GM15510 (cell line): ENCODE data around the gene LRP4.

Source experiments
- POLR2A ChIP-seq: IDR thresholded peaks from 3 replicates; pipeline ENCODE4 v1.6.1; 2011; ENCODE audit warnings: borderline replicate concordance; ENCODE audit not compliant: insufficient read length; ENCODE audit errors: extremely low read depth

The LRP4 gene, protein sequence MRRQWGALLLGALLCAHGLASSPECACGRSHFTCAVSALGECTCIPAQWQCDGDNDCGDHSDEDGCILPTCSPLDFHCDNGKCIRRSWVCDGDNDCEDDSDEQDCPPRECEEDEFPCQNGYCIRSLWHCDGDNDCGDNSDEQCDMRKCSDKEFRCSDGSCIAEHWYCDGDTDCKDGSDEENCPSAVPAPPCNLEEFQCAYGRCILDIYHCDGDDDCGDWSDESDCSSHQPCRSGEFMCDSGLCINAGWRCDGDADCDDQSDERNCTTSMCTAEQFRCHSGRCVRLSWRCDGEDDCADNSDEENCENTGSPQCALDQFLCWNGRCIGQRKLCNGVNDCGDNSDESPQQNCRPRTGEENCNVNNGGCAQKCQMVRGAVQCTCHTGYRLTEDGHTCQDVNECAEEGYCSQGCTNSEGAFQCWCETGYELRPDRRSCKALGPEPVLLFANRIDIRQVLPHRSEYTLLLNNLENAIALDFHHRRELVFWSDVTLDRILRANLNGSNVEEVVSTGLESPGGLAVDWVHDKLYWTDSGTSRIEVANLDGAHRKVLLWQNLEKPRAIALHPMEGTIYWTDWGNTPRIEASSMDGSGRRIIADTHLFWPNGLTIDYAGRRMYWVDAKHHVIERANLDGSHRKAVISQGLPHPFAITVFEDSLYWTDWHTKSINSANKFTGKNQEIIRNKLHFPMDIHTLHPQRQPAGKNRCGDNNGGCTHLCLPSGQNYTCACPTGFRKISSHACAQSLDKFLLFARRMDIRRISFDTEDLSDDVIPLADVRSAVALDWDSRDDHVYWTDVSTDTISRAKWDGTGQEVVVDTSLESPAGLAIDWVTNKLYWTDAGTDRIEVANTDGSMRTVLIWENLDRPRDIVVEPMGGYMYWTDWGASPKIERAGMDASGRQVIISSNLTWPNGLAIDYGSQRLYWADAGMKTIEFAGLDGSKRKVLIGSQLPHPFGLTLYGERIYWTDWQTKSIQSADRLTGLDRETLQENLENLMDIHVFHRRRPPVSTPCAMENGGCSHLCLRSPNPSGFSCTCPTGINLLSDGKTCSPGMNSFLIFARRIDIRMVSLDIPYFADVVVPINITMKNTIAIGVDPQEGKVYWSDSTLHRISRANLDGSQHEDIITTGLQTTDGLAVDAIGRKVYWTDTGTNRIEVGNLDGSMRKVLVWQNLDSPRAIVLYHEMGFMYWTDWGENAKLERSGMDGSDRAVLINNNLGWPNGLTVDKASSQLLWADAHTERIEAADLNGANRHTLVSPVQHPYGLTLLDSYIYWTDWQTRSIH (N-terminal part only)

DNA sequence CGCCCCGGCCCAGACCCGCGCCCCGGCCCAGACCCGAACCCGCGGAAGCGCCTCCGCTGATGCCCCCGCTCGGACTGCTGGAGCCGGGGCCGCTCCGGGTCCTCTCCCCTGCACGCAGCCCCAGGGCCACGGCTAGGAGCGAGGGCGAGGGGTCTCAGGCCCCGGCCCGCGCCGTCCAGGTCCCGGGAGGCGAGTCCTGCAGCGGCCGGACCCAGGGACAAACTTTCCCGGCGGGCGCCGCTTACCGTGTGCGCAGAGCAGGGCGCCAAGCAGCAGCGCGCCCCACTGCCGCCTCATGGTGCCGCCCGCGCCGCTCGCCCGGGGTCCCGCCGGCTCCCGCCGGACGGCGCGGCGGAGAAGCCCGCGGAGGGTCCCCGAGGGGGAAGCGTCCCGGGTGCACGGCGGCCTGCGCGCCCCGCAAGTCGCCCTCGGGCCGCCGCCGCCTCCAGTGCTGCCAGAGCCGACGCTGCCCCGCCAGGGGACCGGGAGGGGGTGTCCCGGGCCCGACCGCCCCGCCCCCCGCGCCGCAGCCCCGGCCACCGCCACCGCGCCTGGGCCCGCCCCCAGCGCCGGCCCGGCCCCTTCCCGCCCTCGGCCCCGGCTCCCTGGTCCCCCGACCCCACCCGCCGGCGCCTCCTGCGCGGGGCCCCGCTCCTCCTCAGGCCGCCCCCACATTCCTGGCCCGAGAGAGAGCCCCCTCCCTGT lies at the start of gene LRP4:
Gene LRP4 (minus strand): TSS at position 468 of the 705 bp plus-strand sequence. CDS start 171 bp downstream, at position 297.
- no peak for TF ChIP-seq POLR2A

DNA sequence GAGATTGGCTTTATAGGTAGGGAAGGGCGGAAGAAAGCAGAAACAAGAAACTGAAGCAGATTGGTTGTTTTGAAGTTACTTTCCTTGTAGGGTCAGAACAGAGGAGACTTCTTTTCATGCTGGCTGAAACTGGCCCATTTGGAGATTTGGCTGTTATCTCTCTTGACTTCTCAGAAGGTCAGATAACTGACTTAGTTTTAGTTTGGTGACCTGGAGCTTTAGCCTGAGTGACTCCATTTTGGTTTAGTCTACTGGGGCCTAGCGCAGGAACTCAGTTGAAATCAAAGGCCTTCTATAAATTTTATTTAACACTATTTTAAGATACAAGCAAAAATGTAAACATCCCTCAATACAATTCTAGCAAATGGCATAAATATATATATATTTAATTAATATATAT lies 49.6 kb upstream of the LRP4 start:
- TF ChIP-seq POLR2A = no peak

DNA sequence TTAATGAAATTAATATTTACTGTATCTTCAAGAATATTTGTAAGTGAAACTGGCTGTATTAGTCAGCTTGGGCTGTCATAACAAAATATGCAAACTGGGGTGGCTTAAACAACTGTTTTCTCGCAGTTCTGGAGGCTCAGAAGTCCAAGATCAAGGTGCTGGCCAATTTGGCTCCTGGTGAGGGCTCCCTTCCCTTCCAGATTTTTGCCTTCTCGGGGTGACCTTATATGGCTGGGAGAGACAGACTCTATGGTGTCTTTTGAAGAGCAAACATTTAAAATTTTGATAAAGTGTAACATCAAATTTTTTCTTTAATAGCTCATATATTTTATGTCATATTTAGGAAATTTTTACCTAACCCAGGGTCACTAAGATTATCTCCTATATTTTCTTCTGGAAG lies 48.4 kb upstream of the LRP4 start:
- TF ChIP-seq POLR2A = no peak

DNA sequence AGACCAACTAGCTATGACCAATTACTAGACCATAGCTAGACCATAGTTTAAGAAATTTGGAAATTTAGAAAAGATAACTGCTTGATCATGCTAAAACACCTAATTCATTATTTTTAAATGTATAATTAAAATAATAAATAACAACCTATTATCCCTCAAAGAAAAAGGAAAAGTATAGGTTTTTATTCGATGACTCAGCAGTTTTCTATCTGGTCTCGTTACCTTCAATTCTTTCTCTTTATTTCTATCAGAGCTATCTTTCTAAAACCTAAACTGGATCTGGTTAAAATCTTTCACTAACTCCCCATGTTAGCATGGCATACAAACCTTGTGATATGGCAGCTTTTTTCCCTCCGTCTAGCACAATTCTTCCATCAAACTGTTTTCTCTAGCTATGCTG lies 45.5 kb upstream of the LRP4 start:
- TF ChIP-seq POLR2A = no peak

DNA sequence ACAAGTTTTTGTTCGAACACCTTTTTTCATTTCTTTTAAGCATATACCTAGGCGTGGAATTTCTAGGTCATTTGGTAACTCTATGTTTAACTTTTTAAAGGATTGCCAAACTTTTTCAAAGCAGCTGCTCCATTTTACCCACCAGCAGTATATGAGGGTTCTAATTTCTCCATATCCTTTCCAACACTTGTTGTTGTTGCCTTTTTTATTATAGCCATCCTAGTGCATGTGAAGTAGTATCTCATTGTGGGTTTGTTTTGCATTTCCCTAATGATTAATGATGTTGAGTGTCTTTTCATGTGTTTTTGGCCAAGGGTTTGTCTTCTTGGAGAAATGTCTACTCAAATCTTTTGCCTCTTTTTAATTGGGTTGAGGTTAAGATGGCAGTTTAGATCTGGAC lies 42.7 kb upstream of the LRP4 start:
- TF ChIP-seq POLR2A = no peak

DNA sequence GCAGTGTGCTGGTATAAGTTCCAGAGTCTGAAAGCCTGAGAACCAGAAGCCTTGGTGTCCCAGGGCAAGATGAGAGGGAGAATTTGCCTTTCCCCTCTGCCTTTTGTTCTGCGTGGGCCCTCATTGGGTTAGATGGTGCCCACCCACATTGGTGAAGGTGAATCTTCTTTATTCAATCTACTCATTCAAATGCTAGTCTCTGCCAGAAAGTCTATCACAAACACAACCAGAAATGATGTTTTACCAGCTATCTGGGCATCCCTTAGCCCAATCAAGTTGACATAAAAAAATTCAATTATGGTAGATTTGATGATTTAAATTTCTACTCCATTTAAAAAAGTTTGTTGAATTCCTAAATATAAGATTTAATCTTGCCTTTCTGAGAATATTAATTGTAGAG lies 40.4 kb upstream of the LRP4 start:
- TF ChIP-seq POLR2A = no peak

DNA sequence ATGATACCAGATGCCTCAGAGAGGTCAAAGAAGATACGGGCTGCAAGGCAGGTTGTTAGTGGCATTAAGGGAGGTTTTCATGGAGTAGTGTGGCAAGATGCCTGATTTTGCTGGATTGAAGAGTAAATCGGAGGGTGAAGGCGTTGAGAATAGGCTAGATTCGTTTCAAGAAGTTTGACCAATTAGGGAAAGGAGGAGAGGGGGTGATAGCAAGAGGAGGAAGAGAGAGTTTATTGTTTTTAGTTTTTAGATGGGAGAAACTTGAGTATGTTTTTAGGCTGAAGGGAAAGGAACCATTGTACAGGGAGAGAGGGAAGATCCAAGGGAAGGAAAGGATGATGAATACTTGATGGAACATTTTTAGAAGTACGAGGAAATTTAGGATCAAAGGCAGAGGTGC lies 34.7 kb upstream of the LRP4 start:
- no peak for TF ChIP-seq POLR2A

DNA sequence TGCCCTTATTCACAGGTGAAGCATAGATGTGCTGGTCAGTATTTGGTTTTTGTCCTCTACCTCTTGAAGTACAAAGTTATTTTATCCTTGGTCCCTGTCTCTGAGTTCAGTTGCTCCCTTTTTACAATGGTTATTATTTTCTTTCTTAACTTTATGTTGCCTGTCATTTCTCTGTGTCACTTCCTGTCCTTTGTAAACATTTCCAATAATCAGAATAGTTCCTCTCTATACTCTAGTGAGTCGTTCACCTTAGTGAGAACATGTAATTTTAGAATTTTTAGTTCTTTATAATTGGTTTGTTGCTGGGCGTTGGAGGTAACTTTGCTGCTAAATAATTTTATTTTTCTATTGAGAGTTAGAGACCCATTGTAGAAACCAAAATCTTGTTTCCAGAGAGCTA lies 34.2 kb upstream of the LRP4 start:
- TF ChIP-seq POLR2A = no peak

DNA sequence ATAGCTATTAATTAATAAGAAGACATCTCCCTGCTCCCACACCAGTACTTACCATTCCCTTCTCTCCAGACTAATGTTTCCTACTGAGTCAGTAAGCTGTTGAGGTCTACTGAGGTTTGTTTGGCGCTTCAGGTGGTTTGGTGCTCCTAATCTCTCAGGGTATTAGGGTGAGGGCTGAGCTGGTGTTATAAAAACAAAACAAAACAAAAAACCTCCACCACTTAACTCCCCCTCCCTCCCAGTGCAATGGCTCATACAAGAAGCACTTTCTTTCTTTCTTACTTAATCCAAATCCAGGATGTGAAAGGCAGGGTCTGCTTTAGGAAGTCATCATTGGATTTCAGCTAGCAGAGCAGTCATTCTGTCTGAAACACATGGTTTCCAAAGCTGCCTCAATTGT lies 33.5 kb upstream of the LRP4 start:
- TF ChIP-seq POLR2A = no peak

DNA sequence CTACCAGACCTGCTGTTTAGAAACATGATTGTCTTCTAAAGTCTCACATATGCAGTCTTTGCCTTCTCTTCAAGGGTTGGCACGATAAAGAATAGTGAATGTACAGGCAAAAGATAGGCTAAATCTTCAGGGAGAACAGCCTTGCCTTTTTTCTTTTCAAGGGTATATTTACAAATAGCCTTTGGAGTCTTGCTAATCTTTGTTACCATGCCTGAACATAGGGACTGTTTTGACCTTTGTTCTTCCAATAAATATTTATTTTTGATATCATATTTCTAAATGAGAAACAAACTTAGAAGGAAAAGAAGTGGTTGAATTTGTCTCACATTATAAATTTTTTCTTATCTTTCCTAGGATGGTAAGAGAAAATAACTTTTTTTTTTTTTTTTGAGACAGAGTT lies 30.9 kb upstream of the LRP4 start:
- no peak for TF ChIP-seq POLR2A

DNA sequence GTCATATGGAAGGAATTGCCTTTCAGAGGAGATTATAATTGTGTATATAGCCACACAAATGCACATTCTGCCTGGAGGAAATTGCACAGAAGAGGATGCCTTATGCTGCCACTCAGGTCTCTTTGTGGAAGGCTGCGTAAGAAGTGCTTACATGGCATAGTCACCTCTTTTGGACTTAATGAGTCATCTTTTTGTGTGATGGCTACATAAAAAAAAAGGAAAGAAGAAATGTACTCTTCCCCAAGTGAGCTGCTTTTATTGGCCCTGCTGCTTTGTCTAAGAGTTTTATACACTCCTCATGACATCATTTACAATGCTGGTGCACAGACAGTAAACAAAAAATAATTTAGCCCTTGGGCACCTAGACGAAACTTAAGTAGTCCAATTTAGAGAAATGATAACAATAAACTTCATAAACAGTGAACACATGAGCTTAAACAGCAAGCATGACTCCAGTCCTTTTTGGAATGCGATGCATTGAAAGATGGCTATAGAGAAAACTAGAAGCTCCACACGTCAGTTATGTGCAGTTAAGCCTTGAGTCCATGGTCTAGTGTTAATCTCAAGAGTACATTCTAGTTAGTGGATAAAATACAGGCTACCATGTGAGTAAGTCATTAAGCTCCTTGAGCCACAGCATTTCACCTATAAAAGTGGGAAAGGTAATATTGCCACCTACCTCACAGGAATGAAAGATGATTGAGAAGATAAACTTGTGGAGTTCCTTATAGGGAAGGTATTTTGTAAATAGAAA lies 30.2 kb upstream of the LRP4 start:
- TF ChIP-seq POLR2A = no peak

DNA sequence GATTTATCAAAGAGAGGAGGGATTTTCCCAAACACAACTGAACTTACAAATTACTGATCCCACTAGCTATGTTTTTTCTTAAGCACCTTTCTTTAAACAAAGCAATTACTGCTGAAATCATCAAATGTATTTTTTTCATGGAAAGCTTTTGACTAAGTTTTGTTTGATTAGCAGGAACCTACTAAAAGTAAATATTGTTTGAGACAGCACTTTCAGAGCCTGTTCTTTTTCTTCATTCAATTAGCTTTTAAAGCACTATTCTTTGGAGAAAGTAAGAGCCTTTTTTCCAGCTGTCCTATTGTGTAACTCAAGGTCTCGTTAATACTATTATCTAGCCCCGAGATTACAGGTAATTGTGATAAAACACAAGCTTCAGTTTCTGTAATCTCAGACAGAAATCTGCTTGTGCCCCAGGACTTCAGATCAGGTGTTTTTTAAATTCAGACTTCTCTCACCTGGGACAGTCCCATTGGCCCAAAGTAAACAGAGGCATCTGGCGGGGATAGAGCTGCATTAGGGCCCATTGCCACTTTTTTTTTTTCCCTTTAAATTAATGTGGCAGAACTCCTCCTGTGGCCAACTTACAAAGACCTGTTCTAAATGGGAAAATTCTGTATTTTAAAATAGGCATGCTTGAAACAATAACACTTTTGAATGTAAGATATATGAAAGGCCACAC lies 29.2 kb upstream of the LRP4 start:
- no peak for TF ChIP-seq POLR2A

DNA sequence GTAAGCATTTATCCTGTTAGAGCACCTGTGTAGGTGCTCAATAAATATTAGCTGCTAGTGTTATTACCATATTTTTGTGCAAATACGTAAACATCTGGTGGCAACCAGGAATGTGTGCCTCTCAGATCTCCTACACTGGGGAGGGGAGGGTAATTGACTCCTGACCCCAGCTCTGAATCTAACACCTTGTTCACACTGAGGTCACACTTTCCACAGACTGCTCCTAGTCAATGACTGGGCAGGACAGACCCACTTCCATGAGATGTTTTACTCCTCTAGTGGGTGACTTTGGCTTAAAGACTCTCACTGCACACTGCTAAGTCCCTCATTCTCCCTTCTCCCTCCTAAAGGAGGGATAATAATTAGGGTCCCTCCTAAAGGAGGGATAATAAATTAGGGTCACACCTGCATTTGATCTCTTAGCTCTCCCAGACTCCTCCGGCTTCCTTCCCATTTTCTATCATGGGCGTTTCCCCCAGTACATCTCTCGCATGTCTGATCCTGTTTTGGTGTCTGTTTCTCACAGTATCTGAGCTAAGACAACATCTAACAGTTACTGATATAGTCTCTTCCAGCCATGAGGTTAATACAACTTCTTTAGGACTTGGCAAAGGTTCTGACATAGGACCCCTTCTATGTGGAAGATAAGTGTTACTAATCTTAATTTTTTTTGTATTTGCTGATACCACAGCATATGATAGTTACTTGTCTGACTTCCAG lies 26.2 kb upstream of the LRP4 start:
- TF ChIP-seq POLR2A = no peak

DNA sequence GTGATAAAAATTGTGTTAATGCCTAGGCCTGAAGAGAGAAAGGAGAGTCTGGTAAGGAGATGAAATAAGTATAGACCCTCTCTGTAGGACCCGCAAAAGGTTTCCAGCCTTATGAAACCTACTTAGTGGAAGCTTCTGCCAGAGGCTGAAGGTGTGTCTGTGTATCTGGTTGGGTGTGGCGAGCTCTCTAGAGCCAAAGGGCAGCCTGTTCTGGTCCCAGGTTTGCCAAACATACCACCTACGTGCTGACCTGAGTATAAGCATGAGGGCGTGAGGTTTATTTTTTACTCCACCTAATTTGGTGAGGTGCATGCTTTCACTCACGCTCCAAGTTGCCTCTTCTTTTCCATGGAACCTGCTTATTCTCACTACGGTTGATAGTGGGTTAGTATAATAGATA lies 23.8 kb upstream of the LRP4 start:
- no peak for TF ChIP-seq POLR2A
